GF-D8 (cell line): ENCODE data around the gene MGAT5.
A peak's percentile ranks its signal among the peaks of the same experiment; 100 is the strongest.

ENCODE experiments used
- DNase-seq: peaks from one replicate; lab custom pipeline; 2025; lab: John Stamatoyannopoulos, UW

MGAT5 gene, protein sequence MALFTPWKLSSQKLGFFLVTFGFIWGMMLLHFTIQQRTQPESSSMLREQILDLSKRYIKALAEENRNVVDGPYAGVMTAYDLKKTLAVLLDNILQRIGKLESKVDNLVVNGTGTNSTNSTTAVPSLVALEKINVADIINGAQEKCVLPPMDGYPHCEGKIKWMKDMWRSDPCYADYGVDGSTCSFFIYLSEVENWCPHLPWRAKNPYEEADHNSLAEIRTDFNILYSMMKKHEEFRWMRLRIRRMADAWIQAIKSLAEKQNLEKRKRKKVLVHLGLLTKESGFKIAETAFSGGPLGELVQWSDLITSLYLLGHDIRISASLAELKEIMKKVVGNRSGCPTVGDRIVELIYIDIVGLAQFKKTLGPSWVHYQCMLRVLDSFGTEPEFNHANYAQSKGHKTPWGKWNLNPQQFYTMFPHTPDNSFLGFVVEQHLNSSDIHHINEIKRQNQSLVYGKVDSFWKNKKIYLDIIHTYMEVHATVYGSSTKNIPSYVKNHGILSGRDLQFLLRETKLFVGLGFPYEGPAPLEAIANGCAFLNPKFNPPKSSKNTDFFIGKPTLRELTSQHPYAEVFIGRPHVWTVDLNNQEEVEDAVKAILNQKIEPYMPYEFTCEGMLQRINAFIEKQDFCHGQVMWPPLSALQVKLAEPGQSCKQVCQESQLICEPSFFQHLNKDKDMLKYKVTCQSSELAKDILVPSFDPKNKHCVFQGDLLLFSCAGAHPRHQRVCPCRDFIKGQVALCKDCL

DNA sequence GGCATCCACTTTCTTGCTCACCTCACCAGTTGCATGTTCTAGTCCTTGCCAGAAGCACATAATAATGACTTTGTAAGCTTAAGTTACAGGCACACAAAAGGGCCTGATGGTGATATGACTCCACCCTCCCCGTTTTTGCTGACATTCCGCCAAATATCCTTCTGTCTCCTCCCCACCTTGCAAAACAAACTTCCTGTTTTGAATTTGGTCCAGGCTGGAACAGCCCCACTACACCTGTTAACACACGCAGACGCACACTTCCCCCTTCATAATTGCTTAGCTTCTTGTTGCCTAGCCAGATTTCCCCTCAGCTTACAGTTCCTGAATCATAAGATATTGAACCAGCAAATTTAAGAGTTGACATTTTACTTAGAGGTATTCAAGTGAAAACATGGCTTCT, at the start of gene MGAT5:
MGAT5 (plus strand) TSS at position 269 of the 400 bp plus-strand sequence. CDS start 332 bp downstream, outside the sequence.
- peak; percentile 42 for DNase-seq

DNA sequence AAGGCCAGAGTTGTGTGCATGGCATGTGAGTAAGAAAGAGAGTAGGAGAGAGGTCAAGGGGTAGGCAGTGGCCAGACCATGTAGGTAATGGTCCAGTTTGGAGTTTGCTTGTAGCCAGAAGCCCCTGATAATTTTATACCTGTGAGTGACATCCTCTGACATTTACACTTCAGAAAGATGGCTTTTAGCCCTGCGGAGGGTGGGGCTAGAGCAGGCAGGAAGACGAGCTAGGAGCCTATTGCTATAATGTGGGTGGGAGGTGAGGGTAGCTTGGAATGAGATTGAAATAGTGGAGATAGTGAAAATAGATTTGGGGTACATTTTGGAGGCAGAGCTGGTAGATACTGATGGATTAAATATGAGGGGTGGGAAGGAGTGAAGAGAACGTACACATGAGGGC, 48.8 kb upstream of the MGAT5 start:
- DNase-seq, result no peak

GRCh38 chr2:134206031-134206430, 47.8 kb upstream of the MGAT5 start:
- DNase-seq, result peak; percentile 11

DNA sequence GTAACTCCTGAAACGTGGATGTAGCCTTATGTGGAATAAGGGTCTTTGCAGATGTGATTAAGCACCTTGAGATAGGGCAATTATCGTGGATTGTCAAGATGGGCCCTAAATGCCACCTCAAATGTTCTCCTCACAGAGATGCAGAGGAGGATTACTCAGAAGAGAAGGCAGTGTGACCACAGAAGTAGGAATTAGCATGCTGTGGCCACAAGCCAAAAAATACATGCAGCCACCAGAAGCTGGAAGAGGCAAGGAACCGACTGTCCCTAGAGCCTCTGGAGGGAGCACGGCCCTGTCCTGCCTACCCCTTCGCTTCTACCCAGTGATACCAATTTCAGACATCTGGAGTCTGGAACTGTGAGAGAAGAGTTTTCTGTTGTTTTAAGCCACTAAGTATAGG, 47.3 kb upstream of the MGAT5 start:
- no peak for DNase-seq

DNA sequence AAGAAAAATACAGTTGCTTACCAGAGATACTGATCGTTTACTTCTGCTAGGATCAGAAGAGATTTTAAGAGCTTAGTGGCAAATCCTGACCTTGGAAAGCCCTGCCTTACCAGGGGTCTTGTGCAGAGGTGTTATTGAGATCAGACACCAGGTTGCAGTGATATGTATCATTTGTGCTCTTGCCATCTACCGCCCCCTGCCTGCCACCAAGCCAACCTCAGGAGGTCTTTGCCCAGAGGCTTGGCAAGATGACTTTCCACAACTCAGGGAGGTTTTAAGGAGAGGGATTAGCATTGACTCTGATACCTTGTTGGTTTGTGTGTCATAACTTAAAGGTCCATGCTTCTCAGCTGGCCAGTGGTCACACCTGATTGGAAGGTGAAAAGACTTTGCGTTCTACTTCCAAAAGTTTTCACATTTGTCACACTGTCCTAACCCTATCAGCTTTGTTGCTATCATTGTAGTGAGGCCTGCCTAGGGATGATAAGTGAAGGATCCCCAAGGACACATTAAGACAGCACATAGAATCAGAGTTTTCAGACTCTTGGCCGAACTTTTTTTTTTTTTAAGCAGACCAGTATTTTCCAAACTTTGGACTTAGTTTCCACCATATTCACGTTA, 46.2 kb upstream of the MGAT5 start:
- DNase-seq, result peak; percentile 49

GRCh38 chr2:134208825-134209224, 45.0 kb upstream of the MGAT5 start:
- DNase-seq, result peak; percentile 49

DNA sequence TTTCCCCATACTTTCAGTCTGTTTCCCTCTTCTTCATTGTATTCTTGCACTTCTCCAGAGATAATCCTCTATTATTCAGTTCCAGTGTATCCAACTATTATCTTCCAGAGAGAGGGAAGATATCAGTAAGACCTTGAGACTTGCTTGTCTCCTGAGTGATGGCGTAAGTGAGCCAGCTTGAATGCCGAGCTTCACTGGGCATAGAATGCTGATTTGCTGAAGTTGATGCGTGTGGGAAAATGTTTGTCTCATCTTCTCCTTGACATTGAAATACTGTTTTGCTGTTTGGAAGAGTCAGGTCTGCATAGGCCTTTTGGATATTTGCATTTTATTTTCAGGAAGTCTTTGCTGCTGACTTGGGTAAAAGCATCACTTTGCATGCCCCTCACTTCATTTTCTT, 41.1 kb upstream of the MGAT5 start:
- DNase-seq, result no peak

GRCh38 chr2:134216152-134216829, 37.6 kb upstream of the MGAT5 start:
- no peak for DNase-seq

DNA sequence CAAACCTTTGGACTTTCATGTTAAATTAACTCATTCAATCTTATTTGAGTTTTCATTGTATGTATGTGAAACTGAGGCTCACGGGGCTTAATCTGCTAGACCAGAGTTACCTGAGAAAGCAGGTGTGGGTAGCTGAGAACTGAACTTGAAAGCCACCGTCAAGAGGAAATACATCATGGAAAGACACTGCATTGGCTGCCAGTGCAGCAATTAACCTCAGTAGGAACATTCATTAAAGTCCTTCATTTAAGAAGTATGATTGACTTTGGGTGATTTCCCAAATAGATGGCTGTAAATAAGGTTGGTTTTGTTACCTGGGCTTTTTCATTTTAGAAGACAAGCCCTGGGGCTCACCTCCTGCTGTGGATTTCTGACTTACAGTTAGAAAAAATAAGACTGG, 36.5 kb upstream of the MGAT5 start:
- DNase-seq, result no peak

DNA sequence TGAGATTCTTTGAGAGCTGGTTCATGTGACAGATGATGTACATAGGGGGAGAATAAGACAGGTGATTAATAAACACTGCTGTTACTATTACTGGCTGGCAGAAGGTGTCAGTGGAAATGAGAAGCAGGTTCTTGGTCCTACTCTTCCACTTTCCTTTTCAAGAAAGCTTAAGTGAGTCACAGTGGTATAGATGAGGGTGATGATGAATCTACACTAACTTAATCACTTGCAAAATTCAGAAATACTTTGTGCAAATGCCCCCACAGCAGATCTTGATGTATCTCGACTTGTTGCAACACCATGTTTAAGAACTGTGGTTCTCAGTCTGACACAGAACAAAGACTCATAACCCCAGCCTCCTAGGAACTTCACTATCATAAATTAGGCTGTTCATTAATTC, 35.9 kb upstream of the MGAT5 start:
- DNase-seq, result no peak

- DNase-seq, result no peak
Measured at GRCh38 chr2:134218414-134218813, 35.5 kb upstream of the MGAT5 start.

DNA sequence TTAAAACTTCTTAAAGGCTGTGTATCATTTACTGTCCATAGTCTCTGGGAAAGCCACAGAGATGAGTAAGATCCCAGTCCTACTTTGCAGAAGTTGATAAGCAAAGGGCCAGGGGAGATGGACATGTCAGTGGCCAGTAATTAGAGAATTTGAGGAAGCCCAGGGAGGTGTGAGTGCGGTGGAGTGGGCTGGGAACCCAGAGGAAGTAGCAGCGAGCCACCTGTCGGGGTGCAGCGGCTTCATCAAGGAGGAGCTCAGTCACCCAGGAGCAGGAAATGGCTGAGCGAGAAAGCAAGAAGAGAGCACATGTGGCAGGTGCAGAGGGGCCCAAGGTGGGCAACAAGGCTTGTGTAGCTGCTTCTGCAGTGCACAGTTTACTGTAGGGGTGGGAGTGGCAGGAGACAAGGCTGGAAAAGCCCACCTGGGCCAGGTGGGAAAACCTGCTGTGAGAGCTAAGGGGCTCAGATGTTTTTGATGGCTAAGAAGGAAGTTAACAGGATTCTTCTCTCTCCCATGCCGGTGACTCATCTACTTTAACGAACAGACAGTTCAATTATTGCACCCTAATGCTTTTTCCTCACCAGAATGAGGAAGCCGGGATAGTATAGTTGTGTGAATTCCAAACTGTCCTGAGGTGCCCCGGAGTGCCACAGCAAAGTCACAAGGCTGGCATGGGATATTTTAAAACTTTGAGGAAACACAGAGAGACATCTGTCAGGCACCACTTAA, 34.8 kb upstream of the MGAT5 start:
- no peak for DNase-seq

DNA sequence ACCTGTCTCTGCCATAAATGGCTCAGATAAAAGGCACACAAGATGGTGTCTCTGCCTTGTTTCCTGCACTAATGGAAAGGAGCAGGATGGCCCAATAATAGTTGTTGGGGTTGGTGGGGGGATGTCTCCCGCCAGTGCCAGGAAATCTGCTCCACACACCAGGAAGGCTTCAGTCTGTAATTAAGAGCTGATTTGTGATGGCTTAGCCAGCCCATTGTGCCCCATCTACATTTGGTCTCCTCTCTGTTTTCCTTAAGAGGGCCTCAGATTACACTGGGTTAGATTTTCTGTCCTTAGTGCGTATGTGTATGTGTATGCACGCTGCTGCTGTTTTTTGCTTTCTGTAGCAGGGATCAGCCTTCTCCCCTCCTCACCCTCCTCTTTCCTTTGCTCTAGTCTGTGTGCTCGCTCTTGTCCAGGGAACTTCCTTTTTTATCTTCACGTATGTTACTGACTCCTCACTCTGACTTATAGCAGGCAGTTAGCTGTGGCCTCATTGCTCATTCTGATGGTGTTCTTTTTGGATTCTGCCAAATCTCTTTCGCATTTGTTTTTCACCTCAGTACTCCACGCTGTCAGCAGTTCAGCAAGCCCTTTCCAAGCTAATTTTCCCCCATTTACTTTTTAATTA, 33.4 kb upstream of the MGAT5 start:
- no peak for DNase-seq

DNA sequence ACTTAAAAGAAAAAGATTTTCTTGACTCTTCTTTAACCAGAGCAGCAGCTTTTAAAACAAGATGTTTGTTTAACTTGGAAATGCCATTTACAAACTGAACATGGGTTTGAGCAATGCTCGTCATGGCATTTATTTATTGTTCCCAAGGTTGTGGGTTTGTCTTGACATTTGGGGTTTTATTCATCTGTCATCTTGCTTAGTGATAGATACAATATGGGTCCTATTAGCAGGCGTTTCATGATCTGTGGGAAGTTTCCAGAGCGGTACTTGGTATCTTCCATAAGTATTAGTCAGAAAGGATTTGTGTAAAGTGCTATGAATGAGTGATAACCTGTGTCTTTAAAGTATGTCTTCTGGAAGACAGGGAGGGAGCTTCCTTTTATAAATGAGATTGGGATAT, 29.9 kb upstream of the MGAT5 start:
- no peak for DNase-seq

- no peak for DNase-seq
Measured at GRCh38 chr2:134225173-134225572, 28.7 kb upstream of the MGAT5 start.

DNA sequence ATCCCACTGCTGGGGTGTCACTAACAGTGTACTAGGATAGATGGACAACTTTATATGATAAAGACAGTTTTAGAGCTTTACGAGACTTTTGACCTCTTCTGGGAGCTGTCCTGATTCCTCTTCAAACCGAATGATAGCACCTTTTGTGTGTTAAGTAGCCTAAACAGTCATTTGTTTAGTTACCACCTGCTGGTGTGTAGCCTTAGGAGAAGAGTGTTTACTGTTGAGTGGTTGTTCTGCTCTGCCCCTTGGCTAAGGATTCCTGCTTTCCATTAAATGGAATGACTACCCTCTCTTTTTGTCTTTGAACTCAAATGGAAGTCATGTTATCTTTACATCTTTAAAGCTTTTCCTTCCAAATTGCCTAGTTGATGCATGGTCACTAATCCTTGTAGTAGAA, 28.0 kb upstream of the MGAT5 start:
- DNase-seq, result no peak

GRCh38 chr2:134226601-134227000, 27.3 kb upstream of the MGAT5 start:
- no peak for DNase-seq

DNA sequence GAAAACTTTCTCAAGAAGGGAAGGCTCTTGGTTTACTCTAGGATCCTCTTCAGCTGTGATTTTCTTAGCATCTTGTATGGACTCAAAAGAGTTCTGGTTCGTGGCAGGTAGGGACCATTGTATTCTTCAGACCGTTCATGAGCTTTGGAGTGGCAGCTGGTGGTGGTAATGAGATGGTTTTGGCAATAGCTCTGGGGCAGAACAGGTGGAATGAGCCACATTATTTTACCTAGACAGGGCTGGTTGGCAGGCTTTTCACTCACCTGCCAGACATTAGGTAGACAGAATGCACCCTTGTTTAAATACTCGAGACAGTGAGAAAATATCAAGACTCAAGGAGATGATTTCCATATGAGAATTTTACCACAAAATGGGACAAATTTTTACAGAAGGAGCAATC, 26.2 kb upstream of the MGAT5 start:
- no peak for DNase-seq

DNA sequence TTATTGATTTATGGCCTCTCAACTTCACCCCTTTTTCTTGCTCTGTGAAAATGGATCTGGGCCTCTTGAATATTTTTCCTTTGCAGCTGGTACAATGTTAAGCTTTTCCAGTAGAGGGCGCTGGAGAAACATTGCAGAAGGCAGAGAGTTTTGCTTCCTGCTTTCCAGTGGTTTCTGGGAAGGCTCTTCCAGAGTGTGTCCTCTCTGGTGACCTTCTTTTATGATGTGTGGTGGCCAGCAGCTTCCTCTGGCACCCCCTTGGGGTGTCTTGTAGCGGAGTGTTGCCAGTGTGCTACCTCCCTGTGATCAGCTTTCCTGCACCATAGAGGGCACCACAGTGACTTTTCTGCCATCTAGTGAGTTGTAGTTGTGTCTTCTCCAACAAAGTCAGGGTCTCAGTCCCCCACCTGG, 25.4 kb upstream of the MGAT5 start:
- DNase-seq, result no peak

DNA sequence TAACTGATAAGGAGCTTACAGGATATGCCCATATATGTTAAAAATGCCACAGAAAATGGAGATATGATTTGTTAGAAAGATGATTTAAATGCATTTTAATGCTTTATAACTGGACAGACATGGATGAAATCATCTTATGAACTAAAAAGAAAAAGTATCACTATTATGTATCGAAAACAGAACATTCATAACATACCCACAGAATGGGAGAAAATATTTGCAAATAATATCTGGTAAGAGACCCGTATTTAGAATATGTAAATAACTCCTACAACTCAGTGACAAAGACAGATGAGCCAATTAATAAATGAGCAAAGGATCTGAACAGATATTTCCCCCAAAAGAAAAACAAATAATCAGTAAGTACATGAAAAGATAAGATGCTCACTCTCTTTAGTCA, 24.3 kb upstream of the MGAT5 start:
- no peak for DNase-seq

GRCh38 chr2:134230885-134231284, 23.0 kb upstream of the MGAT5 start:
- DNase-seq, result no peak
